Astrocyte (in vitro differentiated cells and primary cell): ENCODE data around the gene LMAN2L. TPM values are rescaled to one million over a fixed set of nuclear protein-coding genes. Genes with fewer than 3 reads are reported as not detected.

Experiments used
- DNase-seq: peaks from one replicate; pipeline ENCODE4 v3.0.0-alpha.2; 2010; ENCODE audit warnings: low read depth
- FAIRE-seq: peaks from 2 replicates; lab custom pipeline; 2011; peaks lifted over from hg19 to GRCh38; lab: Jason Lieb, UNC
- H2AFZ ChIP-seq: 2 replicates; pipeline ENCODE4 v1.6.0; 2012; ENCODE audit warnings: low read depth, low read length, inconsistent platforms
- H3K27ac ChIP-seq: 2 replicates; pipeline ENCODE4 v1.5.1; 2011; ENCODE audit warnings: low read depth, low read length, inconsistent platforms
- H3K27me3 ChIP-seq: 2 replicates; pipeline ENCODE4 v1.6.0; 2011; ENCODE audit warnings: low read length, inconsistent platforms; ENCODE audit not compliant: insufficient read depth
- H3K36me3 ChIP-seq: 2 replicates; pipeline ENCODE4 v1.5.1; 2011; ENCODE audit warnings: low read length, inconsistent platforms; ENCODE audit not compliant: insufficient read depth
- H3K4me1 ChIP-seq: 2 replicates; pipeline ENCODE4 v1.5.1; 2011; ENCODE audit warnings: low read length, inconsistent platforms; ENCODE audit not compliant: insufficient read depth
- H3K4me2 ChIP-seq: 2 replicates; pipeline ENCODE4 v1.6.0; 2012; ENCODE audit warnings: low read length, inconsistent platforms
- H3K4me3 ChIP-seq: 2 replicates; pipeline ENCODE4 v1.5.1; 2011; ENCODE audit warnings: low read depth, mild to moderate bottlenecking, low read length, inconsistent platforms; ENCODE audit not compliant: insufficient read depth
- H3K79me2 ChIP-seq: 2 replicates; pipeline ENCODE4 v1.6.0; 2012; ENCODE audit warnings: mild to moderate bottlenecking, low read length, inconsistent platforms; ENCODE audit not compliant: insufficient read depth
- H3K9ac ChIP-seq: 2 replicates; pipeline ENCODE4 v1.6.0; 2012; ENCODE audit warnings: mild to moderate bottlenecking, low read length, inconsistent platforms
- H3K9me3 ChIP-seq: 2 replicates; pipeline ENCODE4 v1.5.1; 2012; ENCODE audit warnings: low read depth, mild to moderate bottlenecking, low read length, inconsistent platforms; ENCODE audit not compliant: insufficient read depth
- H4K20me1 ChIP-seq: 2 replicates; pipeline ENCODE4 v1.6.0; 2012; ENCODE audit warnings: low read length, inconsistent platforms; ENCODE audit not compliant: insufficient read depth
- H3K27ac Mint-ChIP-seq: one replicate; pipeline ENCODE4 v1.8.0; 2021; ENCODE audit warnings: mild to moderate bottlenecking, mixed read lengths; ENCODE audit not compliant: unreplicated experiment
- H3K27me3 Mint-ChIP-seq: one replicate; pipeline ENCODE4 v1.8.0; 2021; ENCODE audit warnings: low read depth, mixed read lengths; ENCODE audit not compliant: unreplicated experiment
- H3K36me3 Mint-ChIP-seq: one replicate; pipeline ENCODE4 v1.8.0; 2021; ENCODE audit warnings: low read depth, mixed read lengths; ENCODE audit not compliant: unreplicated experiment
- H3K4me1 Mint-ChIP-seq: one replicate; pipeline ENCODE4 v1.8.0; 2021; ENCODE audit warnings: low read depth, mixed read lengths; ENCODE audit not compliant: unreplicated experiment
- H3K4me3 Mint-ChIP-seq: one replicate; pipeline ENCODE4 v1.8.0; 2021; ENCODE audit warnings: mild to moderate bottlenecking, moderate library complexity, mixed read lengths; ENCODE audit not compliant: unreplicated experiment
- H3K9me3 Mint-ChIP-seq: one replicate; pipeline ENCODE4 v1.8.0; 2021; ENCODE audit warnings: mild to moderate bottlenecking, mixed read lengths; ENCODE audit not compliant: unreplicated experiment
- EZH2 ChIP-seq: IDR thresholded peaks from 2 replicates; pipeline ENCODE4 v1.6.1; 2012; ENCODE audit warnings: mild to moderate bottlenecking, low read length, inconsistent platforms; ENCODE audit not compliant: insufficient read depth
- total RNA-seq: library from RNA; stranded (reverse); gene quantifications from 2 replicates; pipeline ENCODE4 v1.2.1, GENCODE V29; 2021
- TF ChIP-seq, protein P1 (sequence below): IDR thresholded peaks from 2 replicates; pipeline ENCODE4 v1.5.1; 2011; ENCODE audit warnings: low read depth, mild to moderate bottlenecking, inconsistent platforms, low read length, moderate library complexity; ENCODE audit not compliant: insufficient read depth

Gene LMAN2L
- total RNA-seq, 1 donor from 2014 or later, result 19.8 TPM

- H3K27ac Mint-ChIP-seq, result no peak overlapping the region
- DNase-seq (no peak), FAIRE-seq (no peak)
- Histone ChIP-seq H3K9ac (no peak overlapping the region), H3K27ac (no peak overlapping the region), H3K4me2 (no peak overlapping the region), H2AFZ (no peak overlapping the region), H3K27me3 (no peaks in the 10 kb centered on the region), H3K79me2 (no peaks in the 10 kb centered on the region), H3K9me3 (no peaks in the 10 kb centered on the region), H3K4me3 (no peak overlapping the region), H3K4me1 (no peaks in the 10 kb centered on the region), H3K36me3 (no peaks in the 10 kb centered on the region), H4K20me1 (no peaks in the 10 kb centered on the region)
- no peaks in the 10 kb centered on the region for H3K4me1 Mint-ChIP-seq
- peaks cover 4% of the 10 kb centered on the region for H3K27me3 Mint-ChIP-seq
- H3K36me3 Mint-ChIP-seq, result peaks cover 4% of the 10 kb centered on the region
- TF ChIP-seq EZH2, result no peak
- TF ChIP-seq, protein P1, sequence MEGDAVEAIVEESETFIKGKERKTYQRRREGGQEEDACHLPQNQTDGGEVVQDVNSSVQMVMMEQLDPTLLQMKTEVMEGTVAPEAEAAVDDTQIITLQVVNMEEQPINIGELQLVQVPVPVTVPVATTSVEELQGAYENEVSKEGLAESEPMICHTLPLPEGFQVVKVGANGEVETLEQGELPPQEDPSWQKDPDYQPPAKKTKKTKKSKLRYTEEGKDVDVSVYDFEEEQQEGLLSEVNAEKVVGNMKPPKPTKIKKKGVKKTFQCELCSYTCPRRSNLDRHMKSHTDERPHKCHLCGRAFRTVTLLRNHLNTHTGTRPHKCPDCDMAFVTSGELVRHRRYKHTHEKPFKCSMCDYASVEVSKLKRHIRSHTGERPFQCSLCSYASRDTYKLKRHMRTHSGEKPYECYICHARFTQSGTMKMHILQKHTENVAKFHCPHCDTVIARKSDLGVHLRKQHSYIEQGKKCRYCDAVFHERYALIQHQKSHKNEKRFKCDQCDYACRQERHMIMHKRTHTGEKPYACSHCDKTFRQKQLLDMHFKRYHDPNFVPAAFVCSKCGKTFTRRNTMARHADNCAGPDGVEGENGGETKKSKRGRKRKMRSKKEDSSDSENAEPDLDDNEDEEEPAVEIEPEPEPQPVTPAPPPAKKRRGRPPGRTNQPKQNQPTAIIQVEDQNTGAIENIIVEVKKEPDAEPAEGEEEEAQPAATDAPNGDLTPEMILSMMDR, result no peak
- H3K9me3 Mint-ChIP-seq, result peaks cover 2% of the 10 kb centered on the region
- no peak overlapping the region for H3K4me3 Mint-ChIP-seq
These were observed 44.3 kb downstream of the LMAN2L start for GRCh38 chr2:96695602-96696001.

- Histone ChIP-seq H3K4me2 (no peak overlapping the region), H3K4me1 (no peaks in the 10 kb centered on the region), H3K9me3 (no peaks in the 10 kb centered on the region), H3K4me3 (no peak overlapping the region), H2AFZ (no peak overlapping the region), H3K79me2 (no peaks in the 10 kb centered on the region), H3K9ac (no peak overlapping the region), H3K36me3 (no peaks in the 10 kb centered on the region), H3K27me3 (no peaks in the 10 kb centered on the region), H4K20me1 (no peaks in the 10 kb centered on the region), H3K27ac (no peak overlapping the region)
- Mint-ChIP-seq H3K27me3 (peaks cover 6% of the 10 kb centered on the region), H3K4me3 (no peak overlapping the region), H3K4me1 (no peaks in the 10 kb centered on the region), H3K27ac (no peak overlapping the region), H3K36me3 (peaks cover 1% of the 10 kb centered on the region), H3K9me3 (peaks cover 2% of the 10 kb centered on the region)
- FAIRE-seq (no peak), DNase-seq (no peak)
- TF ChIP-seq, protein P1, result no peak
- no peak for TF ChIP-seq EZH2
These were observed 44.9 kb downstream of the LMAN2L start for GRCh38 chr2:96694816-96695455.

DNA sequence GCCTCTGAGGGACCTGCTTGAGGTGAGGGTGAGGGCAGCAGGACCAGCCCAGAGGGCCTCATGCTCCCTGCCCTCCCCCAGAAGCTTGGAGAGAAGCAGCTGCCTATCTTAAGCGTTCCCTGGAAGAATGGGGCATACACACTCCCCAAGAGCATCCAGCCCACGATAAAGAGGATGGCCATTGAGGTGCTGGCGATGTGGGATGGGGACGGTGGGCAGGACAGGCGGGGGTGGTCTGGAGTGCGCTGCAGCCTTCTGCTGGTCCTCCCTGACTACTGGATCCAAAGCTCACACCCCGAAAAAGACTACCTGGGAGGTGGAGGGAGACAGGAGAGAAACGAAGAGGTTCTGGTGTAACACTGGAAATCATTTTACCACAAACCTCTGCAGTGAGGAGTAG is 45.6 kb downstream of the LMAN2L start:
- no peak for DNase-seq
- Histone ChIP-seq H2AFZ (no peak overlapping the region), H3K4me3 (no peak overlapping the region), H3K9ac (no peak overlapping the region), H3K4me2 (no peak overlapping the region), H3K27ac (no peak overlapping the region), H4K20me1 (no peaks in the 10 kb centered on the region), H3K4me1 (no peaks in the 10 kb centered on the region), H3K79me2 (no peaks in the 10 kb centered on the region), H3K36me3 (no peaks in the 10 kb centered on the region), H3K9me3 (no peaks in the 10 kb centered on the region), H3K27me3 (no peaks in the 10 kb centered on the region)
- no peak for FAIRE-seq
- Mint-ChIP-seq H3K36me3 (peaks cover 1% of the 10 kb centered on the region), H3K27ac (no peak overlapping the region), H3K4me1 (no peaks in the 10 kb centered on the region), H3K9me3 (peaks cover 2% of the 10 kb centered on the region), H3K4me3 (no peak overlapping the region), H3K27me3 (peaks cover 6% of the 10 kb centered on the region)
- TF ChIP-seq EZH2, result no peak
- TF ChIP-seq, protein P1, result no peak
